Glutamatergic neuron (in vitro differentiated cells): ENCODE data around the gene KRTAP17-1. TPM values are rescaled to one million over a fixed set of nuclear protein-coding genes. Genes with fewer than 3 reads are reported as not detected.

Experiments used
- DNase-seq: peaks from one replicate; pipeline ENCODE4 v3.0.0; 2022
- H3K27ac Mint-ChIP-seq: one replicate; pipeline ENCODE4 v1.8.0; 2020; ENCODE audit warnings: mild to moderate bottlenecking, mixed read lengths, inconsistent platforms; ENCODE audit not compliant: unreplicated experiment
- H3K27me3 Mint-ChIP-seq: one replicate; pipeline ENCODE4 v1.8.0; 2020; ENCODE audit warnings: mild to moderate bottlenecking, moderate library complexity, mixed read lengths, inconsistent platforms; ENCODE audit not compliant: unreplicated experiment
- H3K36me3 Mint-ChIP-seq: one replicate; pipeline ENCODE4 v1.8.0; 2020; ENCODE audit warnings: mild to moderate bottlenecking, mixed read lengths, inconsistent platforms; ENCODE audit not compliant: unreplicated experiment
- H3K4me1 Mint-ChIP-seq: one replicate; pipeline ENCODE4 v1.8.0; 2020; ENCODE audit warnings: mild to moderate bottlenecking, low read depth, mixed read lengths, inconsistent platforms; ENCODE audit not compliant: unreplicated experiment
- H3K4me3 Mint-ChIP-seq: one replicate; pipeline ENCODE4 v1.8.0; 2020; ENCODE audit warnings: mild to moderate bottlenecking, mixed read lengths, inconsistent platforms; ENCODE audit not compliant: unreplicated experiment
- H3K9me3 Mint-ChIP-seq: one replicate; pipeline ENCODE4 v1.8.0; 2020; ENCODE audit warnings: mild to moderate bottlenecking, moderate library complexity, mixed read lengths, inconsistent platforms; ENCODE audit not compliant: unreplicated experiment
- total RNA-seq: library from RNA; stranded (reverse); fragmentation: NEBNext Ultra II Directional; extraction: Animal tissue kit (Norgen Biotek cat#: 25700); gene quantifications from one replicate; pipeline ENCODE4 v1.2.1, GENCODE V29; 2021; ENCODE audit not compliant: unreplicated experiment
- TF ChIP-seq, protein P1 (sequence below): fragments of 200-600 bp; sonication (generic); IDR thresholded peaks from one replicate; pipeline ENCODE4 v1.5.0; 2021; ENCODE audit not compliant: partially characterized antibody, unreplicated experiment

The KRTAP17-1 gene
- total RNA-seq, 1 donor from 2014 or later, result not detected

DNA sequence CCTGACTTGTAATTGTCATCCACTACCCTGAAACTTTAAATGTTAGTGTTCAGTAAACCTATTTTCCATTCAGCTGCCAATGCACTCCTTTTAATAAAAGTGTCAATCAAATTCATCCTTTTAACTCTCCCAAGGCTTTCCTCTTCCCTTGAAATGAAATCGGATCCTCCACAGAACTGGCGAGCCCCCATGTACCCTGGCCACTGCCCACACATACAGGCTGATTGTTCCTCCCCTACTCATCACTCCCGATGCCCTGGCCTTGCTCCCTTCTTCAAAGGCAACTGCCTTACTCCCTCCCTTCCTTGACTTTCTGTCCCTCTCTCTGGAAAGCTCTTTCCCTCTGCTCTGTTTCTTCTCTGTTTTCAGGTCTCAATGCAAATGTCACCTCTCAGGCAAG lies 27.5 kb upstream of the KRTAP17-1 start:
- H3K27ac Mint-ChIP-seq, result no peak overlapping the region
- peaks cover 7% of the 10 kb centered on the region for H3K27me3 Mint-ChIP-seq
- TF ChIP-seq, protein P1, sequence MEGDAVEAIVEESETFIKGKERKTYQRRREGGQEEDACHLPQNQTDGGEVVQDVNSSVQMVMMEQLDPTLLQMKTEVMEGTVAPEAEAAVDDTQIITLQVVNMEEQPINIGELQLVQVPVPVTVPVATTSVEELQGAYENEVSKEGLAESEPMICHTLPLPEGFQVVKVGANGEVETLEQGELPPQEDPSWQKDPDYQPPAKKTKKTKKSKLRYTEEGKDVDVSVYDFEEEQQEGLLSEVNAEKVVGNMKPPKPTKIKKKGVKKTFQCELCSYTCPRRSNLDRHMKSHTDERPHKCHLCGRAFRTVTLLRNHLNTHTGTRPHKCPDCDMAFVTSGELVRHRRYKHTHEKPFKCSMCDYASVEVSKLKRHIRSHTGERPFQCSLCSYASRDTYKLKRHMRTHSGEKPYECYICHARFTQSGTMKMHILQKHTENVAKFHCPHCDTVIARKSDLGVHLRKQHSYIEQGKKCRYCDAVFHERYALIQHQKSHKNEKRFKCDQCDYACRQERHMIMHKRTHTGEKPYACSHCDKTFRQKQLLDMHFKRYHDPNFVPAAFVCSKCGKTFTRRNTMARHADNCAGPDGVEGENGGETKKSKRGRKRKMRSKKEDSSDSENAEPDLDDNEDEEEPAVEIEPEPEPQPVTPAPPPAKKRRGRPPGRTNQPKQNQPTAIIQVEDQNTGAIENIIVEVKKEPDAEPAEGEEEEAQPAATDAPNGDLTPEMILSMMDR, result no peak
- peaks cover 8% of the 10 kb centered on the region for H3K36me3 Mint-ChIP-seq
- DNase-seq, result no peak
- no peaks in the 10 kb centered on the region for H3K4me1 Mint-ChIP-seq
- no peak overlapping the region for H3K4me3 Mint-ChIP-seq
- H3K9me3 Mint-ChIP-seq, result peaks cover 3% of the 10 kb centered on the region

DNA sequence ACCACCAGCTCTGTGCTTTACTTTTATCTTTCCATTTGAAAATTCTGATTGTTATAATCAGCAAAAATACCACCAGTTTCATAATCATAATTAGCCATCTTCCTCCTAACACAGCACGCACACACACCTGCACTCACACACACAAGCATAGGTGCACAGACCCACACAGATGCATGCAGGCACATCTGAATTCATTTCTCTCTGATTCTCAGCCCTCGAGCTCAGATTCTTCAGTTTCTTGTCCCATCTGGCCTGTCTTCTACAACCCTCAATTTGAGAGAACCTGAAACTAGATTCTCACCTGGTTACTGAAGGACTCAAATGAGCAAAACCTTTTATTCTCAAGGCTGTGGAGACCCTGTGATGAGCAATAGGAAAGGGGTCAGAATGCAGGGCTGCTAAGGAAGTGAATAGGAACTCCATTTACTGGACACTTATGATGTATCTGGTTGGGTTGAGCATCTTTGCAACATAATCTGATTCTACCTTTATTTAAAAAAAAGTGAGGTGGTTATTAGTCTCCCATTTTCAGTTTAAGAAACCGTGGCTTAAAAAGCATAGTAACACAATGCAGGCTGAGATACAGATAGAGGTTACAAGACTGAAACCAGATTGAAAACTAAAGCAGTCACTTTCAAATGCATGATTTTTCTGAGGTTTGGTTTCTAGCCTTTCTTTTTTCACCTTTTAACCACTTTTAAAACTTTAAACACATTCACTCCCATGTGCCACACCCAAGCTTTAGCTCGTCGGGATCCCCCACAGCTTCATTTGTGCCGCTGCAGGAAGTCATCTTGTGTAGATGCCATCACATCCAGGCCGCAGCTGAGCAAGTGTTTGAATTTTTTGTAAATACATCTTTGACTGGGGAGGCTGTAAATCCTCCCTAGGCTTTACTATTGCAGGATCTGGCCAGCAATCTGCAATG lies 25.7 kb upstream of the KRTAP17-1 start:
- Mint-ChIP-seq H3K27me3 (peaks cover 7% of the 10 kb centered on the region), H3K4me1 (no peaks in the 10 kb centered on the region), H3K36me3 (peaks cover 8% of the 10 kb centered on the region), H3K4me3 (no peak overlapping the region), H3K27ac (no peak overlapping the region), H3K9me3 (peaks cover 3% of the 10 kb centered on the region)
- no peak for DNase-seq
- TF ChIP-seq, protein P1, result no peak

DNA sequence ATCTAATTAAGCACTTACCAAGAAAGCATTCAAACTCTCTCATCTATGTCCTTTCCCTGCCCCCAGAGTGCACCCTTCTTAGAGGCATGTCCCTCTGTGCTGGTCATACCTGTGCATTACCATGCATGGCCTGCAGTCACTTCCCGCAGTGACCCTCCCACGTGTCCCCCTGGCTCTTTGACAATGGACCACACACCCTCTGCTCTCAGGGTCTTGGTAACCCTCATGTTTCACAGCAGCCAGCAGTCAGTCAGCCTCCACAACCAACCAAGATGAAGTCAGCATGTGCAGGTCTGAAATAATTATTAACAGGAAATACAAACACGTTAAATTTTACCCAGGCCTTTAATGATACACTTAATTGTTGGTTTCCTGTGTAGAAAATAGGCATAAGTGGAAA lies 25.0 kb upstream of the KRTAP17-1 start:
- Mint-ChIP-seq H3K4me1 (no peaks in the 10 kb centered on the region), H3K4me3 (no peak overlapping the region), H3K9me3 (peaks cover 3% of the 10 kb centered on the region), H3K36me3 (peaks cover 8% of the 10 kb centered on the region), H3K27ac (no peak overlapping the region), H3K27me3 (peaks cover 7% of the 10 kb centered on the region)
- TF ChIP-seq, protein P1, result no peak
- no peak for DNase-seq

DNA sequence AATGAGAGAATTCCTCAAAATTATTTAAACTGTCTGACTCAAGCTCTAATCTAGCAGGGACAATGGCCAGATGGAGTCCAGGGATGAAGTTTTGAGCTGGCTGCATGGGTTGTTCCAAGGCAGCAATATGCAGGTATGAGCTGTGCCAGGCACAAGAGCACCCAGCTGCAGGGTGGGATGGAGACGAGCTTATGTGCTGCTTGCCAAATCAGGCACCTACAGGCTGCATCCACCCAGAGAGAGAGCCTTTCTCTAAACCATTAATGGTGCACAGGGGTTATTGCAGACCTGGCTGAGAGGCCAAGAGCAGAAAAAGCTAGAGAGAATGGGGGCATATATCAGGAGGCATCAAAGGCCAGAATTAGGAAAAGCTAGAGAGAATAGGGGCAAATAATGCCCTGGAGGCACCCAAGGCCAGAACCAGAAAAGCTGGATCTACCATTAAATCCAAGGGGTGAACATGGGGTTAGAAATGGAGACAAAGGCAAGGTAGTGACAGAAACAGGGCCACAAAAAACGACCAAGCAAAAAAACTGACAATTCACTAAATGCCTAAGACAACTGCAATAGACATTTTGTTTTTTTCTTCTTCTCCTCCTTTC lies 24.2 kb upstream of the KRTAP17-1 start:
- peak overlapping the region; percentile 3 for H3K27ac Mint-ChIP-seq
- H3K4me1 Mint-ChIP-seq, result no peaks in the 10 kb centered on the region
- H3K4me3 Mint-ChIP-seq, result no peak overlapping the region
- peaks cover 8% of the 10 kb centered on the region for H3K36me3 Mint-ChIP-seq
- H3K27me3 Mint-ChIP-seq, result peaks cover 7% of the 10 kb centered on the region
- DNase-seq, result no peak
- H3K9me3 Mint-ChIP-seq, result peaks cover 3% of the 10 kb centered on the region
- TF ChIP-seq, protein P1, result no peak

DNA sequence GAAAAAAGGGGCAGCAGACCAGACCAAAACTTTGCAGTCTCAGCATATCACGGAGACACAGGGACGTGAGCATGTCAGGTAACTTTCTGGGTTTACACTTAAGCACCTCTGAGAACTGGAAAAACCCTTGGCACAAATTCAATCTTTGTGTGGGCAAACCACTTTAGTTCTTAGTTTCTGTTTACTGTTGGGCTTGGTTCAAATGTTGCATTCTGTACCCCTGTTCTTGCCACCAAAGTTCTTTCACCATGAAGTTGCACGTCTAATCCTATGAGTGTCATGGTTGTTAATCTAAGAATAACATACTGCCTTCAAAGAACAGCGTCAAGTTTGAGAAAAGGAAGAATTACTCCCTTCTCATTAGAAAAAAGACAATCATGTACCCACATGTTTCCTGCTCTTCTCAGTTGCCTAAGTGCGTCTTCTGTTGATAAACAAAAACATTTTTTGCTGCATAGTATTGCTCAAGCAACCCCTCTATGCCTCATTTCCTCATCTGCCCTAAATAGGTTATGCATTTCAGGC lies 23.5 kb upstream of the KRTAP17-1 start:
- H3K27me3 Mint-ChIP-seq, result peaks cover 9% of the 10 kb centered on the region
- peaks cover 5% of the 10 kb centered on the region for H3K9me3 Mint-ChIP-seq
- TF ChIP-seq, protein P1, result no peak
- H3K4me3 Mint-ChIP-seq, result no peak overlapping the region
- no peak overlapping the region for H3K27ac Mint-ChIP-seq
- peaks cover 10% of the 10 kb centered on the region for H3K36me3 Mint-ChIP-seq
- H3K4me1 Mint-ChIP-seq, result peaks cover 2% of the 10 kb centered on the region
- DNase-seq, result no peak
